Measurements from ENCODE around the gene CYSRT1. TPM values are rescaled to one million over a fixed set of nuclear protein-coding genes. Genes with fewer than 3 reads are reported as not detected.

Gene CYSRT1
- total RNA-seq, 1 donor from 2014 or later: 156 TPM

- peak; percentile 37 for ATAC-seq
Observed at GRCh38 chr9:137227054-137227852, 2.3 kb downstream of the CYSRT1 start, which contains the start of gene RNF224. Gene RNF224, plus strand, starts transcription at chr9:137227502. Its CDS starts 834 bp downstream, at chr9:137228336.

GRCh38 chr9:137227853-137228505 lies 3.0 kb downstream of the CYSRT1 start:
- ATAC-seq: no peak

- ATAC-seq: no peak
Observed at GRCh38 chr9:137228506-137228967, 3.6 kb downstream of the CYSRT1 start.

GRCh38 chr9:137228968-137229896 lies 4.3 kb downstream of the CYSRT1 start:
- no peak for ATAC-seq

DNA sequence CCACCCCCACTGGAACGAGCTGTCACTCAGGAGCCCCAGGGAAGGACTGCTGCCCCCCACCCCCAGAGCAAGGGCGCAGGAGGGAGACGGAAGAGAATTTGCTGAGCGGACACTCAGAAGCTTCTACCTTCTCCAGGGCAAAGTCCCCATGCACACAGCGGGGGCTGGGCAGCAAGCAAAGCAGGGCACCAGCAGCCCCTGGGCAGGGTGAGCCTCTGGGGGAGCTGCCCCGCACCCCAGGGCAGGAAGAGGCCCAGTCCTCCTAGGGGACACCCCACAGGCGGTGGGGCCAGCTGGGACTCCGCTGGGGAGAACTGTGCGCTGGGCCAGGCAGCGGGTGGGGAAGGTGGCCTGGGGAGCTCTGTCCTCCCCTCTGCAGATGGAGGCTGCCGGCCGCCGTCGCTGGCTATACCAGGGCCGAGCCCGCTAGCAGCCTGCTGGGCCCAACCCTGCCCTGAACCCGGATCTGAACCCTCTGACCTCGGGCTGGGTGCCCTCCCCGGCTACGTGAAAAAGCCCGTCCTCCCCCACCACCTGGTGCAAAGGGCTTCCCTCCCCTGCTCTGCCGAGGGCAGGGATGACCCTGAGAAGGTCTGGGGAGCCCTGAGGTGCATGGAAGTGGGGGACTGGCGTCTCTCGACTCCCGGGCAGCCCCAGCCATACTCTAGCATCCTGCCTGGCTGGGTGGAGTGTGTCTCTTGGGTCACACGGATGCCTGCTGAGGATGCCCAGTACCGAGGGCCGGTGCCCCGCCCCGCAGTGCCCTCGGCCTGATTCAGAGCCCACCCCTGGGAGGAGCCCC lies 5.1 kb downstream of the CYSRT1 start:
- ATAC-seq: no peak

- no peak for ATAC-seq
Observed at GRCh38 chr9:137230705-137231371, 5.9 kb downstream of the CYSRT1 start, which contains the start of gene SLC34A3. Gene SLC34A3, plus strand, starts transcription at chr9:137230901. Its CDS starts 802 bp downstream, at chr9:137231703.

- no peak for ATAC-seq
Observed at GRCh38 chr9:137231372-137232039, 6.5 kb downstream of the CYSRT1 start.

DNA sequence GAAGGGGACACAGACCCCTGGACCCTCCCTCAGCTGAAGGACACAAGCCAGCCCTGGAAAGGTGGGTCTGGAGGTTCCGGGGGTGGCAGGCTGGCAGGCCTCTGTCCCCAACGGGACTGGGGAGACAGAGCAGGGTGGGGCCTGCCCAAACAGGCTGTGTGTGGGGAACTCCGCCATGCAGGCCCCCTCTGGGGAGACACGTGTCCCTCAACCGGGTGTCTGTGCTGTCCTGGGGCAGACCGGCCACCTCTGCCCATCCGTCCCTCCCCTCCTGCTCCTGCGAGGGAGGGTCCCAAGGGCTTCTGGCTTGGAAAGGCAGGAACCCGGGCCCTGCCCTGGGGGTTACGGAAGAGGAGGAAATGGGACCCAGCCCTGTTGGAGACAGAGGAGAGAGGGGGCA lies 7.1 kb downstream of the CYSRT1 start:
- ATAC-seq: no peak

DNA sequence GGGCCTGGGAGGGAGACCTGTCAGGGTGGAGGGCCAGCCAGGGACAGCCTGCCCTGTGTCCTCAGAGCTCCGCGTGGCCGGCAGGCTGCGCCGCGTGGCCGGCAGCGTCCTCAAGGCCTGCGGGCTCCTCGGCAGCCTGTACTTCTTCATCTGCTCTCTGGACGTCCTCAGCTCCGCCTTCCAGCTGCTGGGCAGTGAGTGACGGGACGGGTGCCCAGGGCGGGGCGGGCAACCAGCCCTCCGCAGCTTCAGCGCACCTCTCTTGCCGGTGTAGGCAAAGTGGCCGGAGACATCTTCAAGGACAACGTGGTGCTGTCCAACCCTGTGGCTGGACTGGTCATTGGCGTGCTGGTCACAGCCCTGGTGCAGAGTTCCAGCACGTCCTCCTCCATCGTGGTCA lies 7.5 kb downstream of the CYSRT1 start:
- no peak for ATAC-seq

DNA sequence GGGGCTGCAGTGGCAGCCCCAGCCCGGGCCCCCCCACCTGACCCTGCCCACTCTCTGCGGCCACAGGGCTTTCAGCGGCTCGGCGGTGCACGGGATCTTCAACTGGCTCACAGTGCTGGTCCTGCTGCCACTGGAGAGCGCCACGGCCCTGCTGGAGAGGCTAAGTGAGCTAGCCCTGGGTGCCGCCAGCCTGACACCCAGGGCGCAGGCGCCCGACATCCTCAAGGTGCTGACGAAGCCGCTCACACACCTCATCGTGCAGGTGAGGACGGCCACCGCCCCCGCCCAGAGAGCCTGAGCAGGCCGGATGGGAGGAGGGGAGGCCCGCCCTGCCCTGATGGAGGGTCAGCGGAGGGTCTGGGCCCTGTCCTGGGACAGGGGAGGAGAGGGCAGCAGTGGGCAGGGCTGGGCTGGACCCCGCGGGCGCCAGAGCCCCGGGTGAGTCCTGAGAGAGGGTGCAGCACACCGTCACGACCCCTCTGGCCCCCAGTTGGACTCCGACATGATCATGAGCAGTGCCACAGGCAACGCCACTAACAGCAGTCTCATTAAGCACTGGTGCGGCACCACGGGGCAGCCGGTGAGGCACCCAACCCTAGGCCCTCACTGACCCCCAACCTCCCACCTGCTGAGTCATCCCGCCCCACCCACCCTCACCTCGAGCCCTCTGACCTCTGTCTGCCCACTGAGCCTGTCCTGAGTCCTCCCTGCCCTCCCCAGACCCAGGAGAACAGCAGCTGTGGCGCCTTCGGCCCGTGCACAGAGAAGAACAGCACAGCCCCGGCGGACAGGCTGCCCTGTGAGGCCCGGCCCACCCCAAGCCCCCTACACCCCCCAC lies 8.4 kb downstream of the CYSRT1 start:
- ATAC-seq: peak; percentile 0

GRCh38 chr9:137234055-137234697 lies 9.2 kb downstream of the CYSRT1 start:
- no peak for ATAC-seq

DNA sequence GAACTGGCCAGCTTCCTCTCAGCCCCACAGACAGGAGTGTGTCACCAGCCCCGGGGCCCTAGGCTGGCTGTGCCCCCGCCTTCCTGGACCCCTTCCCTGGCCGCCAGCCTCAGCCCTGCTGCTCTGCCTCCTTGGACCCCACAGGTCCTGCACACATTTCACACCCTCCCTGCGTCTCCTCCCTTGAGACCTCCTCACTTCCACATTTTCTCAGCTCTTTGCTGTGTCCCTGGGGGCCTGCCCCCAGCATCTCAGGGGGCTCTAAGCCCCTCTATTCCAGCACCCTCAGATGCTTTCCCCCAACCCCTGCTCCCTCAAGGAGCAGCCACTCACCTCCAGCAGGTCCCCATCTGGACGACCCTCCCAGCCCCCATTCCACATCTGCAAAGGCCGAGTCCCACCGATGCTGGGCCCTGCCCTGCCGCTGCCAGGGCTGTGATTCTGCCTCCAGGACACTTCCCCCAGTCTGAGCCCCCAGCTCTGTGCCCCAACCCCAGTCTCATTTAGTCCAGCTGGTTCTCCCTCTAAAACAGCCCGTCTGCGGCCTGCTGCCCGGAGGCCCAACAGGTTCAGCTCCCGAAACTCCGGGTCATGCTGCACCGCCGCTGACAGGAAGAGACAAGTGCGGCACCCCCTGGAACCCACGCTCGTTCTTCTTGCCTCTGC lies 9.9 kb downstream of the CYSRT1 start:
- no peak for ATAC-seq

GRCh38 chr9:137235424-137236237 lies 10.7 kb downstream of the CYSRT1 start:
- ATAC-seq: no peak

- peak; percentile 42 for ATAC-seq
Observed at GRCh38 chr9:137236238-137236935, 11.4 kb downstream of the CYSRT1 start.

- ATAC-seq: no peak
Observed at GRCh38 chr9:137236936-137237421, 12.0 kb downstream of the CYSRT1 start.
